MM.1S (cell line): ENCODE measurements around the gene SNX24.

Experiments used
- EZH2 ChIP-seq: fragments of 300-600 bp; sonication (generic); optimal IDR thresholded peaks from 2 replicates; pipeline ENCODE3; 2017; ENCODE audit warnings: low read depth, mild to moderate bottlenecking, antibody characterized with exemption, low read length, mixed read lengths
- TF ChIP-seq, protein P1 (sequence below): fragments of 300-600 bp; sonication (generic); IDR thresholded peaks from 2 replicates; pipeline ENCODE4 v1.5.1; 2016; ENCODE audit warnings: antibody characterized with exemption, low read length, mixed read lengths

DNA sequence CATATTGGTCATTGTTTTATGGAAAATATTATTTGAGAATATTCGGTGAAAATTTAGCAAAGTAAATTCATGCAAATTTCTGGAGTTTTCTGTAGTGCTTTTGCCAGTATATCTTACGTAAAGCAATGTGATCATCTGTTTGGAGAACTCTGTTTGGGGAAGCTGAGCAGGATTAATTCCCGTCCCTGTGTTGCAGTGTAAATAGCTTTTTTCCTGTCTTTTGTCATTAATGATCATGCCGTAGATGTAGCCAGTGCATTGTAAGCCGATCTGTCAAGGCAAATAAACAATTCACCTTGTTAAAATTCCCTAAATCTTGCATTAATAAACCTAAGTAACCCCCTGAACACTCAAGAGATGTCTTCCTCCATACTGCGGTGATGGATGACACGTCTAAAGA is 151.9 kb downstream of the SNX24 start:
- TF ChIP-seq EZH2 = no peak
- TF ChIP-seq, protein P1, sequence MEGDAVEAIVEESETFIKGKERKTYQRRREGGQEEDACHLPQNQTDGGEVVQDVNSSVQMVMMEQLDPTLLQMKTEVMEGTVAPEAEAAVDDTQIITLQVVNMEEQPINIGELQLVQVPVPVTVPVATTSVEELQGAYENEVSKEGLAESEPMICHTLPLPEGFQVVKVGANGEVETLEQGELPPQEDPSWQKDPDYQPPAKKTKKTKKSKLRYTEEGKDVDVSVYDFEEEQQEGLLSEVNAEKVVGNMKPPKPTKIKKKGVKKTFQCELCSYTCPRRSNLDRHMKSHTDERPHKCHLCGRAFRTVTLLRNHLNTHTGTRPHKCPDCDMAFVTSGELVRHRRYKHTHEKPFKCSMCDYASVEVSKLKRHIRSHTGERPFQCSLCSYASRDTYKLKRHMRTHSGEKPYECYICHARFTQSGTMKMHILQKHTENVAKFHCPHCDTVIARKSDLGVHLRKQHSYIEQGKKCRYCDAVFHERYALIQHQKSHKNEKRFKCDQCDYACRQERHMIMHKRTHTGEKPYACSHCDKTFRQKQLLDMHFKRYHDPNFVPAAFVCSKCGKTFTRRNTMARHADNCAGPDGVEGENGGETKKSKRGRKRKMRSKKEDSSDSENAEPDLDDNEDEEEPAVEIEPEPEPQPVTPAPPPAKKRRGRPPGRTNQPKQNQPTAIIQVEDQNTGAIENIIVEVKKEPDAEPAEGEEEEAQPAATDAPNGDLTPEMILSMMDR = no peak
